ENCODE results near the gene ZNF771. TPM values are rescaled to one million over a fixed set of nuclear protein-coding genes. Genes with fewer than 3 reads are reported as not detected.

The ZNF771 gene
- polyA plus RNA-seq, 1 of the 3 experiments (the other 2 are of a cell fraction): 20.4 TPM

DNA sequence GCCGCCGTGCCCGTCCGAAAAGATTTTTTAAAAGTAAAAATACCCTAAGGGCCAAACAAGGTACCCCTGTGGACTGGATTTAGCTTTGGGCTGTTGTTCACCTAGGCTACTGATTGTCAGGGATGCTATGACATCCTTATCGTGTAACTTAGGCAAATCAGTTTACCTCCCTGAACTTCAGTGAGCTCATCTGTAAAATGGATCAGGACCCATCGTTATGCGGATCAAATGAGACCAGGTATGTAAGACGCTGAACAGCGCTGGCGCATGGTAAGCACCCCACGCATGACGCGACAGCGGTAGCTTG lies 658 bp upstream of the ZNF771 start:
- H3K9me2 ChIP-seq: no peaks in the 10 kb centered on the region
- peak overlapping the region; percentile 69 to 99 for H3K4me3 ChIP-seq (ENCODE audit: low read depth in 2 of 2, low read length in 1 of 2)
- H3K27me3 ChIP-seq (ENCODE audit: insufficient read depth): no peaks in the 10 kb centered on the region
- H3K27ac ChIP-seq (ENCODE audit: low read depth in 2 of 2, low read length in 1 of 2): peak overlapping the region; percentile 67 to 73
- no peaks in the 10 kb centered on the region for H3K9me3 ChIP-seq
- H4K20me1 ChIP-seq (ENCODE audit: insufficient read depth): no peaks in the 10 kb centered on the region
- H2AFZ ChIP-seq (ENCODE audit: low read depth): peak overlapping the region; percentile 68
- TF ChIP-seq GATA2 (CRISPR knock-in tag; IDR thresholded peaks at IDR 0.05) (peak; percentile 52), GABPA (IDR thresholded peaks at IDR 0.05; ENCODE audit: low read depth) (no peak)
- peaks cover 6 to 15% of the 10 kb centered on the region in 2 experiments; a peak in 2 of 4 replicates for H3K4me1 ChIP-seq (ENCODE audit: control insufficient read depth in 1 of 2, insufficient read depth in 2 of 2, low read depth in 1 of 2, low read length in 1 of 2)
- 58% methylated on average over 14 of the region's 14 CpGs for WGBS (ENCODE audit: low lambda C conversion rate)
- ChIA-PET CTCF (interaction anchor here (1.6 to 3.7 kb wide), 4 partner anchors 11 to 53 kb away, joined by 5 to 30 read pairs (median 18); partner anchors contain the start of genes CD2BP2 and ZNF48), POLR2A (interaction anchor here (1.2 to 2.5 kb wide), 6 partner anchors 8 to 52 kb away, joined by 4 to 17 read pairs (median 8); partner anchors contain the start of genes CD2BP2, TBC1D10B and ZNF48)
- peaks cover 17% of the 10 kb centered on the region for H3F3A ChIP-seq (replicated peaks; ENCODE audit: insufficient read depth)
- peaks cover 25% of the 10 kb centered on the region for H3K79me2 ChIP-seq (ENCODE audit: insufficient read depth)
- peaks cover 2 to 4% of the 10 kb centered on the region in 2 experiments for H3K36me3 ChIP-seq (replicated peaks in 1 of 2; ENCODE audit: control insufficient read depth in 1 of 2, insufficient read depth in 2 of 2, low read length in 1 of 2)
- DNase-seq: no peak
- H3K4me2 ChIP-seq: peak overlapping the region; percentile 97
- peak overlapping the region; percentile 93 for H3K9ac ChIP-seq

DNA sequence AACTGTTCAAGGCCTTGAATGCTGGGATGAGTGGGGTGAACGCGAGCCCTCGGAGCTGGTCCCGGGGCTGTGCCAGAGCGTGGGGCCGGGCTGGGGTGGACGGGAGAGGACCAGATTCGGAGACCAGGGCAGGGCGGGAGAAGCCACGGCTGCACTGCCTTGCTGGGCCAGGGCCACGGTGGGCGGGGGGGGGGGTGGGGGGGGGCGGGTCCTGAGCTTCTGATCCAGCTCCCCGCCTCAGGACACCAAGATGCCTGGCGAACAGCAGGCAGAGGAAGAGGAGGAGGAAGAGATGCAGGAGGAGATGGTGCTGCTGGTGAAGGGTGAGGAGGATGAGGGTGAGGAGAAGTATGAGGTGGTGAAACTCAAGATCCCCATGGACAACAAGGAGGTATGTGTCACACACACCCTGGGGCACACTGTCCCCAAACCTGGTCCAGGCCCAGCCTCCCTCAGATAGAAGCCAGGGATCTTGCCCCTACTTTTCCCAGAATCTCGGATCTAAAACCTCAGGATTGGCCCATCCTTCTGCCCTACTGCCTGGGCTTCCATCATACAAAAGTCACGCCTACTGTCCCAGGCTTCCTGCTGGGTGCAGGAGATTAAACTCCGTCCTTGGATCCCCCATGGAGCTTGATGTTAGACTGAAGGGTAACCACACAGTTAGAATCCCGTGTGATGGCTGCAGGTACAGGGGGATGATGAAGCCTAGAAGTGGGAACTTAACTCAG lies 563 bp downstream of the ZNF771 start:
- ChIA-PET CTCF (interaction anchor here (0.8 to 4.8 kb wide), 10 partner anchors 9 to 54 kb away, joined by 3 to 38 read pairs (median 12); partner anchors contain the start of genes CD2BP2 and ZNF48), POLR2A (interaction anchor here (1.2 to 2.5 kb wide), 7 partner anchors 10 to 53 kb away, joined by 4 to 17 read pairs (median 6); partner anchors contain the start of genes CD2BP2, TBC1D10B and ZNF48)
- Histone ChIP-seq H3K4me2 (peak overlapping the region; percentile 97), H3K4me3 (ENCODE audit: low read depth in 2 of 2, low read length in 1 of 2) (peak overlapping the region; percentile 69 to 99), H3K79me2 (ENCODE audit: insufficient read depth) (peaks cover 33% of the 10 kb centered on the region), H3K36me3 (replicated peaks in 1 of 2; ENCODE audit: control insufficient read depth in 1 of 2, insufficient read depth in 2 of 2, low read length in 1 of 2) (peaks cover 8 to 12% of the 10 kb centered on the region in 2 experiments), H2AFZ (ENCODE audit: low read depth) (peak overlapping the region; percentile 68; the same call in 1 of the 2 replicates), H3K9ac (peak overlapping the region; percentile 93), H3K4me1 (ENCODE audit: control insufficient read depth in 1 of 2, insufficient read depth in 2 of 2, low read depth in 1 of 2, low read length in 1 of 2) (peaks cover 11 to 15% of the 10 kb centered on the region in 2 experiments; a peak in 2 of 4 replicates), H3F3A (replicated peaks; ENCODE audit: insufficient read depth) (peaks cover 16% of the 10 kb centered on the region), H3K9me2 (no peaks in the 10 kb centered on the region), H4K20me1 (ENCODE audit: insufficient read depth) (no peaks in the 10 kb centered on the region), H3K27ac (ENCODE audit: low read depth in 2 of 2, low read length in 1 of 2) (peak overlapping the region; percentile 73 to 74; a peak in 3 of 4 replicates), H3K27me3 (ENCODE audit: insufficient read depth) (no peaks in the 10 kb centered on the region), H3K9me3 (no peaks in the 10 kb centered on the region)
- no peak for DNase-seq
- TF ChIP-seq POLR2AphosphoS5 (IDR thresholded peaks at IDR 0.05; ENCODE audit: low read depth, low read length): no peak
- TF ChIP-seq FOXM1 (IDR thresholded peaks at IDR 0.05; ENCODE audit: low read depth): no peak
- no peak for TF ChIP-seq SIN3A (IDR thresholded peaks at IDR 0.05; ENCODE audit: borderline replicate concordance, low read depth, low read length)
- TF ChIP-seq, protein P1, sequence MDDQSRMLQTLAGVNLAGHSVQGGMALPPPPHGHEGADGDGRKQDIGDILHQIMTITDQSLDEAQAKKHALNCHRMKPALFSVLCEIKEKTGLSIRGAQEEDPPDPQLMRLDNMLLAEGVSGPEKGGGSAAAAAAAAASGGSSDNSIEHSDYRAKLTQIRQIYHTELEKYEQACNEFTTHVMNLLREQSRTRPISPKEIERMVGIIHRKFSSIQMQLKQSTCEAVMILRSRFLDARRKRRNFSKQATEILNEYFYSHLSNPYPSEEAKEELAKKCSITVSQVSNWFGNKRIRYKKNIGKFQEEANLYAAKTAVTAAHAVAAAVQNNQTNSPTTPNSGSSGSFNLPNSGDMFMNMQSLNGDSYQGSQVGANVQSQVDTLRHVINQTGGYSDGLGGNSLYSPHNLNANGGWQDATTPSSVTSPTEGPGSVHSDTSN (IDR thresholded peaks at IDR 0.05): no peak
- no peak for TF ChIP-seq ELF1 (IDR thresholded peaks at IDR 0.05)
- no peak for TF ChIP-seq TAF1 (IDR thresholded peaks at IDR 0.05; ENCODE audit: borderline replicate concordance, low read depth, low read length)
- TF ChIP-seq, protein P2, sequence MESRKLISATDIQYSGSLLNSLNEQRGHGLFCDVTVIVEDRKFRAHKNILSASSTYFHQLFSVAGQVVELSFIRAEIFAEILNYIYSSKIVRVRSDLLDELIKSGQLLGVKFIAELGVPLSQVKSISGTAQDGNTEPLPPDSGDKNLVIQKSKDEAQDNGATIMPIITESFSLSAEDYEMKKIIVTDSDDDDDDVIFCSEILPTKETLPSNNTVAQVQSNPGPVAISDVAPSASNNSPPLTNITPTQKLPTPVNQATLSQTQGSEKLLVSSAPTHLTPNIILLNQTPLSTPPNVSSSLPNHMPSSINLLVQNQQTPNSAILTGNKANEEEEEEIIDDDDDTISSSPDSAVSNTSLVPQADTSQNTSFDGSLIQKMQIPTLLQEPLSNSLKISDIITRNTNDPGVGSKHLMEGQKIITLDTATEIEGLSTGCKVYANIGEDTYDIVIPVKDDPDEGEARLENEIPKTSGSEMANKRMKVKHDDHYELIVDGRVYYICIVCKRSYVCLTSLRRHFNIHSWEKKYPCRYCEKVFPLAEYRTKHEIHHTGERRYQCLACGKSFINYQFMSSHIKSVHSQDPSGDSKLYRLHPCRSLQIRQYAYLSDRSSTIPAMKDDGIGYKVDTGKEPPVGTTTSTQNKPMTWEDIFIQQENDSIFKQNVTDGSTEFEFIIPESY (IDR thresholded peaks at IDR 0.05; ENCODE audit: borderline replicate concordance, low read depth): no peak
- no peak for TF ChIP-seq RFX5 (IDR thresholded peaks at IDR 0.05; ENCODE audit: low read length)
- TF ChIP-seq, protein P3, sequence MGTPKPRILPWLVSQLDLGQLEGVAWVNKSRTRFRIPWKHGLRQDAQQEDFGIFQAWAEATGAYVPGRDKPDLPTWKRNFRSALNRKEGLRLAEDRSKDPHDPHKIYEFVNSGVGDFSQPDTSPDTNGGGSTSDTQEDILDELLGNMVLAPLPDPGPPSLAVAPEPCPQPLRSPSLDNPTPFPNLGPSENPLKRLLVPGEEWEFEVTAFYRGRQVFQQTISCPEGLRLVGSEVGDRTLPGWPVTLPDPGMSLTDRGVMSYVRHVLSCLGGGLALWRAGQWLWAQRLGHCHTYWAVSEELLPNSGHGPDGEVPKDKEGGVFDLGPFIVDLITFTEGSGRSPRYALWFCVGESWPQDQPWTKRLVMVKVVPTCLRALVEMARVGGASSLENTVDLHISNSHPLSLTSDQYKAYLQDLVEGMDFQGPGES (IDR thresholded peaks at IDR 0.05; ENCODE audit: low read depth, low read length): no peak
- TF ChIP-seq, protein P4, sequence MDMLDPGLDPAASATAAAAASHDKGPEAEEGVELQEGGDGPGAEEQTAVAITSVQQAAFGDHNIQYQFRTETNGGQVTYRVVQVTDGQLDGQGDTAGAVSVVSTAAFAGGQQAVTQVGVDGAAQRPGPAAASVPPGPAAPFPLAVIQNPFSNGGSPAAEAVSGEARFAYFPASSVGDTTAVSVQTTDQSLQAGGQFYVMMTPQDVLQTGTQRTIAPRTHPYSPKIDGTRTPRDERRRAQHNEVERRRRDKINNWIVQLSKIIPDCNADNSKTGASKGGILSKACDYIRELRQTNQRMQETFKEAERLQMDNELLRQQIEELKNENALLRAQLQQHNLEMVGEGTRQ (IDR thresholded peaks at IDR 0.05; ENCODE audit: borderline replicate concordance, low read depth, low read length): no peak
- TF ChIP-seq RXRA (IDR thresholded peaks at IDR 0.05; ENCODE audit: borderline replicate concordance, low read depth): no peak
- WGBS (ENCODE audit: low lambda C conversion rate): 16% methylated on average over 17 of the region's 19 CpGs
